ENCODE measurements around the gene DBNL. TPM values are rescaled to one million over a fixed set of nuclear protein-coding genes. Genes with fewer than 3 reads are reported as not detected.

The DBNL gene
- total and polyA plus RNA-seq, 2 experiments from 2014 or later = 81.8 to 91.1 TPM

DNA sequence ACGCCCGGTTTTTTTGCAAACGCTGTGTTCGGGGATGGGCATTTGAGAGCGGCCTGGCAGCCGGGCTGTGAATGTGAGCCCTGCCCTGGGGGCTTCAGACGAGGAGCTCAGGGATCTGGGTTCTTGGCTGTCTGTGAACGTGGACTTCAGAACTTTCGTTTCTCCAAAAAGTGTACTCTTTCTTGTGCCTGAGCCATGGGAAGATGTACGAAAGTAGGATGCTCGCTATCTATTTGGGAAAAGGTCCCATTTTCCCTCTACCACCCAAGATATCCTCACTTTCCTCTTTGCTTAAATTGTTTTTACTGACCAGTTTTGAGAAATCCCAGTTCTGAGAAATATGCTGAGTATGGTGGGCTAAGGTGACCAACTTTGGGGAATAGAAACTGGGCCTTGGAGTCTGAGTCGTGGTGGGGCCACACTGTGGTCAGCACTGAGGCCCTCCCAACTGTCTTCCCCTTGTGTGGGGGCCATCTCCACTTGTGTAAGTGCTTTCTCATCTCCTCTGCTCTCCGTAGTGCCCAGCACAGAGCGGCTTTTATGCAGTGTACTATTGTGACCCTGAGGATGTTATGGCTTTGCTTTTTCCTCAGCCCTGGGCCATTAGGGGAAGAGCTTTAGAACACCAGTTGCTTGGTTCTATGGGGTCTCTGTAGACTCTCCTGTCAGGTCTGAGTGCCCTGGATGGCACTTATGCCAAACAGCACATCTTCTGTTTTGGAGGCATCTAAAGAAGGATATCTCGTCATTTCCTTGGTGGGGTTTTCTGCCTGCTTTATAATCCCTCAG lies 918 bp downstream of the DBNL start:
- H3K9me2 ChIP-seq (replicated peaks; ENCODE audit: insufficient read depth) = no peaks in the 10 kb centered on the region
- no peaks in the 10 kb centered on the region for H3K9me3 ChIP-seq (ENCODE audit: low read depth)
- H4K20me1 ChIP-seq (ENCODE audit: insufficient read depth, poor library complexity, severe bottlenecking) = peaks cover 16% of the 10 kb centered on the region
- no peaks in the 10 kb centered on the region for H3K27me3 ChIP-seq
- WGBS (ENCODE audit: low lambda C conversion rate, missing lambda C conversion rate) = 28% methylated on average over 15 of the region's 15 CpGs
- H2AFZ ChIP-seq = peak overlapping the region; percentile 98
- no peak for DNase-seq (ENCODE audit: low spot score)
- H3K4me1 ChIP-seq (ENCODE audit: insufficient read depth) = peaks cover 6% of the 10 kb centered on the region
- peaks cover 51% of the 10 kb centered on the region for H3K79me2 ChIP-seq
- TF ChIP-seq CTCF (IDR thresholded peaks at IDR 0.05; ENCODE audit: poor library complexity) = no peak
- TF ChIP-seq EZH2 (IDR thresholded peaks at IDR 0.05; ENCODE audit: borderline replicate concordance) = no peak
- no peak for TF ChIP-seq EZH2phosphoT487 (IDR thresholded peaks at IDR 0.05; ENCODE audit: low read depth, severe bottlenecking, unreplicated experiment)
- peak overlapping the region; percentile 93 for H3K4me2 ChIP-seq
- no peaks in the 10 kb centered on the region for H3K36me3 ChIP-seq (replicated peaks; ENCODE audit: insufficient read depth, low read depth)
- peak overlapping the region; percentile 61 for H3K4me3 ChIP-seq
- H3K27ac ChIP-seq = peak overlapping the region; percentile 86

- Histone ChIP-seq H3K4me1 (ENCODE audit: insufficient read depth) (peaks cover 6% of the 10 kb centered on the region), H4K20me1 (ENCODE audit: insufficient read depth, poor library complexity, severe bottlenecking) (peaks cover 16% of the 10 kb centered on the region), H3K36me3 (replicated peaks; ENCODE audit: insufficient read depth, low read depth) (no peaks in the 10 kb centered on the region), H3K9me3 (ENCODE audit: low read depth) (no peaks in the 10 kb centered on the region), H2AFZ (no peak overlapping the region), H3K9me2 (replicated peaks; ENCODE audit: insufficient read depth) (no peaks in the 10 kb centered on the region), H3K79me2 (peaks cover 51% of the 10 kb centered on the region), H3K4me2 (no peak overlapping the region), H3K4me3 (no peak overlapping the region), H3K27ac (no peak overlapping the region), H3K27me3 (no peaks in the 10 kb centered on the region)
- 92% methylated on average over 8 of the region's 8 CpGs for WGBS (ENCODE audit: low lambda C conversion rate, missing lambda C conversion rate)
- no peak for DNase-seq (ENCODE audit: low spot score)
- TF ChIP-seq CTCF (IDR thresholded peaks at IDR 0.05; ENCODE audit: poor library complexity) (no peak), EZH2phosphoT487 (IDR thresholded peaks at IDR 0.05; ENCODE audit: low read depth, severe bottlenecking, unreplicated experiment) (no peak), EZH2 (IDR thresholded peaks at IDR 0.05; ENCODE audit: borderline replicate concordance) (no peak)
Observed at GRCh38 chr7:44046321-44047061, 2.0 kb downstream of the DBNL start.

GRCh38 chr7:44048031-44048795 lies 3.7 kb downstream of the DBNL start:
- DNase-seq (ENCODE audit: low spot score) = no peak
- TF ChIP-seq EZH2 (IDR thresholded peaks at IDR 0.05; ENCODE audit: borderline replicate concordance) (no peak), CTCF (IDR thresholded peaks at IDR 0.05; ENCODE audit: poor library complexity) (no peak), EZH2phosphoT487 (IDR thresholded peaks at IDR 0.05; ENCODE audit: low read depth, severe bottlenecking, unreplicated experiment) (no peak)
- Histone ChIP-seq H3K36me3 (replicated peaks; ENCODE audit: insufficient read depth, low read depth) (no peaks in the 10 kb centered on the region), H3K79me2 (peaks cover 51% of the 10 kb centered on the region), H3K4me3 (no peak overlapping the region), H3K9me2 (replicated peaks; ENCODE audit: insufficient read depth) (no peaks in the 10 kb centered on the region), H3K4me2 (no peak overlapping the region), H3K27me3 (no peaks in the 10 kb centered on the region), H3K4me1 (ENCODE audit: insufficient read depth) (peaks cover 6% of the 10 kb centered on the region), H3K27ac (no peak overlapping the region), H2AFZ (no peak overlapping the region), H3K9me3 (ENCODE audit: low read depth) (no peaks in the 10 kb centered on the region), H4K20me1 (ENCODE audit: insufficient read depth, poor library complexity, severe bottlenecking) (peaks cover 16% of the 10 kb centered on the region)
- 98% methylated on average over 7 of the region's 7 CpGs for WGBS (ENCODE audit: low lambda C conversion rate, missing lambda C conversion rate)
